OCI-LY7 (cell line): ENCODE data around the gene RNF7. TPM values are rescaled to one million over a fixed set of nuclear protein-coding genes. Genes with fewer than 3 reads are reported as not detected.
"Not testable (repeated sequence)": the region's sequence is repeated elsewhere in the genome, so short reads cannot be mapped to it uniquely, and the experiment has no call there.

Experiments
- Bru-seq: library from RNA; stranded (reverse); fragments of 400-500 nt; gene quantifications from one replicate; lab custom pipeline; 2021; lab: Mats Ljungman, UMichigan
- BruChase-seq, 2 experiments: library from RNA; stranded (reverse); fragments of 400-500 nt; gene quantifications; one replicate each; lab custom pipeline; 2021; lab: Mats Ljungman, UMichigan
- BruUV-seq: library from RNA; stranded (reverse); fragments of 400-500 nt; replicated peaks from 2 replicates; lab custom pipeline; 2021; lab: Mats Ljungman, UMichigan
- CTCF ChIA-PET: fragments of 300-600 bp; sonication (Branson Sonifier 250); formaldehyde crosslinking; loops from one replicate; lab custom pipeline; 2022; ENCODE audit warnings: antibody characterized with exemption; ENCODE audit not compliant: unreplicated experiment; lab: Charles Lee
- POLR2A ChIA-PET: fragments of 300-600 bp; sonication (Branson Sonifier 250); formaldehyde crosslinking; loops from one replicate; lab custom pipeline; 2022; ENCODE audit warnings: antibody characterized with exemption; lab: Charles Lee
- DNase-seq: peaks from one replicate; pipeline ENCODE4 v3.0.0-alpha.2; 2015; ENCODE audit warnings: low spot score
- H2AFZ ChIP-seq: fragments of 200-600 bp; sonication (generic), shearing (Covaris generic); 2 replicates; pipeline ENCODE4 v1.6.1; 2014; ENCODE audit warnings: mild to moderate bottlenecking, antibody characterized with exemption, low read length, moderate library complexity
- H3K27ac ChIP-seq: fragments of 200-600 bp; sonication (generic); 2 replicates; pipeline ENCODE4 v1.5.1; 2014; ENCODE audit warnings: mixed run types, low read depth, mild to moderate bottlenecking, moderate library complexity, low read length, inconsistent platforms; ENCODE audit not compliant: poor library complexity, severe bottlenecking
- H3K36me3 ChIP-seq: fragments of 200-600 bp; sonication (generic); 2 replicates; pipeline ENCODE4 v1.6.1; 2014; ENCODE audit warnings: mild to moderate bottlenecking, antibody characterized with exemption, low read length, moderate library complexity, mixed read lengths; ENCODE audit not compliant: insufficient read depth
- H3K4me1 ChIP-seq: fragments of 200-600 bp; sonication (generic); 2 replicates; pipeline ENCODE4 v1.5.1; 2014; ENCODE audit warnings: mild to moderate bottlenecking, low read length; ENCODE audit not compliant: insufficient read depth, poor library complexity, severe bottlenecking
- H3K4me2 ChIP-seq: fragments of 200-600 bp; sonication (generic); 2 replicates; pipeline ENCODE4 v1.6.1; 2014; ENCODE audit warnings: mild to moderate bottlenecking, low read length
- H3K4me3 ChIP-seq: fragments of 200-600 bp; sonication (generic); 2 replicates; pipeline ENCODE4 v1.5.1; 2014; ENCODE audit warnings: mild to moderate bottlenecking, low read depth, low read length; ENCODE audit not compliant: poor library complexity, severe bottlenecking
- H3K79me2 ChIP-seq: fragments of 200-600 bp; sonication (generic); 2 replicates; pipeline ENCODE4 v1.6.1; 2016; ENCODE audit warnings: low read depth, mild to moderate bottlenecking, low read length, moderate library complexity, mixed read lengths; ENCODE audit not compliant: insufficient read depth
- H3K9me2 ChIP-seq: fragments of 200-600 bp; sonication (generic); 2 replicates; pipeline ENCODE4 v1.6.1; 2016; ENCODE audit warnings: mild to moderate bottlenecking, low read length, mixed read lengths; ENCODE audit not compliant: insufficient read depth
- H3K9me3 ChIP-seq: fragments of 200-600 bp; sonication (generic); 2 replicates; pipeline ENCODE4 v1.6.1; 2014; ENCODE audit warnings: mild to moderate bottlenecking, mixed run types, low read length, mixed read lengths
- H4K20me1 ChIP-seq: fragments of 200-600 bp; sonication (generic); 2 replicates; pipeline ENCODE4 v1.6.1; 2014; ENCODE audit warnings: mild to moderate bottlenecking, antibody characterized with exemption, low read length, moderate library complexity, mixed read lengths; ENCODE audit not compliant: insufficient read depth
- EZH2phosphoT487 ChIP-seq: fragments of 200-600 bp; sonication (generic); IDR thresholded peaks from 2 replicates; pipeline ENCODE4 v1.6.1; 2018; ENCODE audit warnings: low read depth, borderline replicate concordance, mild to moderate bottlenecking, mixed run types, antibody characterized with exemption, low read length, moderate library complexity, mixed read lengths
- intact Hi-C: fragments of 100-400 bp; cut with micrococcal nuclease; formaldehyde crosslinking; loops from one replicate; pipeline ENCODE4 v1.10.0; 2022; ENCODE audit not compliant: unreplicated experiment
- long read RNA-seq: library from polyadenylated mRNA; stranded (forward); transcript quantifications from one replicate; pipeline ENCODE4 v2.0.0, GENCODE V29; 2022
- total RNA-seq, 2 experiments: library from RNA; depleted of rRNA in 1 of 2; stranded (reverse); fragments of >200 nt in 1 of 2; shearing (Covaris generic) in 1 of 2; gene quantifications; 2 replicates each; pipeline ENCODE4 v1.2.3, GENCODE V29; 2014 to 2022
- TF ChIP-seq, protein P1 (sequence below): fragments of 200-600 bp; sonication (generic); conservative IDR thresholded peaks from 2 replicates; pipeline ENCODE4 v1.5.1; 2014; ENCODE audit warnings: mild to moderate bottlenecking, antibody characterized with exemption, low read length, moderate library complexity, mixed read lengths

The RNF7 gene
- total RNA-seq (2014; rRNA removed; shearing (Covaris generic)) = 36.3 and 47.3 TPM in 2 replicates
- 74.2 and 81.3 TPM in 2 replicates for total RNA-seq (2022)
- percentile 94 among the genes with signal in this experiment for Bru-seq, nascent RNA
- BruChase-seq, experiment 1, labeled RNA remaining after a 6-hour chase = percentile 93 among the genes with signal in this experiment
- BruChase-seq, experiment 2, labeled RNA remaining after a 2-hour chase = percentile 95 among the genes with signal in this experiment
- long read RNA-seq, transcript RNF7-202 (3 exons, 805 nt) = minor isoform, 6 of 115 reads
- long read RNA-seq, transcript RNF7-205 (2 exons, 782 nt) = minor isoform, 7 of 115 reads
- long read RNA-seq, transcript RNF7-203 (4 exons, 1,036 nt) = minor isoform, 15 of 115 reads
- long read RNA-seq, transcript RNF7-201 (3 exons, 2,763 nt) = major isoform, 84 of 115 reads
- long read RNA-seq, partial matches to known transcripts = 1 of 115 reads
- long read RNA-seq, other reads (novel, unspliced or antisense) = 2 of 115 reads

DNA sequence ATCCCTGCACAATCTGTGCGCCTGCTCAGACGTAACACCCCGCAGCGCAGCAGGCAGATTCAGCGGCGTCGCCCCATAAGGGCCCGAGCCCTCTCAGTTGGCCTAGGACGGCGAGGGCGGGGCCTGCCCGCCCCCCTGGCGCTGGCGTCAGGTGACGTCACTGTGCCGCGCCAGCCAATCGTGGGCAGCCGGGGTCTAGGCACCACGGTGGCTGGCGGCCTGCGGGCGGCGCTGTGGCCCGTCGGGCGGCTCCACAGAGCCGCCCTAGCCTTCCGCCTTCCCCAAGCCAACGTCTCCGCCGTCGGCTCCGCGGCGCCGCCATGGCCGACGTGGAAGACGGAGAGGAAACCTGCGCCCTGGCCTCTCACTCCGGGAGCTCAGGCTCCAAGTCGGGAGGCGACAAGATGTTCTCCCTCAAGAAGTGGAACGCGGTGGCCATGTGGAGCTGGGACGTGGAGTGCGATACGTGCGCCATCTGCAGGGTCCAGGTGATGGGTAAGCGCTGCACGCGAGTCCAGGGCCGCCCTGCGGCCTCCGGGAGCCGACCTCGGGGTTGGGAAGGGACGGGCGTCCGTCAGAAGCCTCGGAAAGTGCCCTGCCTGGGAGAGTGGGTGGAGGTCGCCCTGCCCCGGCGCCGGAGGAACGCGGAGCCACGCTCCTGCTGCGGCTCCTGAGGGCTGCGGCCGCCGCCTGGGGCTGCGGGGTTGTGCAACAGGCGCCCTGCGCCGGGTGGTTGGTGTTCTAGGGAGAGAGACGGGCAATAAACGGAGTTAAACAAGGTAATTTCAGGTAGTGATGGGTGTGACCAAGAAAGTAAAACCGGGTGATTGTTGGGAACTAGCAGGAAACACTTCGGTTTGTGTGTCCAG, at the start of gene RNF7:
TSS of gene RNF7 (plus strand) at position 277 of the 869 bp plus-strand sequence. CDS start at position 321, 44 bp downstream.
- Histone ChIP-seq H3K27ac (peak within 1 kb of the TSS; percentile 71), H4K20me1 (peaks cover 27% of the 10 kb centered on the region), H3K4me2 (peak within 1 kb of the TSS; percentile 82), H3K9me3 (no peaks in the 10 kb centered on the region), H3K4me3 (peak within 1 kb of the TSS; percentile 96), H2AFZ (peak within 1 kb of the TSS; percentile 98), H3K36me3 (peaks cover 31% of the 10 kb centered on the region), H3K79me2 (peaks cover 51% of the 10 kb centered on the region), H3K9me2 (no peaks in the 10 kb centered on the region), H3K4me1 (peaks cover 40% of the 10 kb centered on the region)
- intact Hi-C loops = loop anchor here (1.0 to 10.0 kb wide), 7 partner anchors 137 to 709 kb away; partner anchors contain the start of genes RASA2 and XRN1
- BruUV-seq = no TSS peak
- TF ChIP-seq, protein P1, sequence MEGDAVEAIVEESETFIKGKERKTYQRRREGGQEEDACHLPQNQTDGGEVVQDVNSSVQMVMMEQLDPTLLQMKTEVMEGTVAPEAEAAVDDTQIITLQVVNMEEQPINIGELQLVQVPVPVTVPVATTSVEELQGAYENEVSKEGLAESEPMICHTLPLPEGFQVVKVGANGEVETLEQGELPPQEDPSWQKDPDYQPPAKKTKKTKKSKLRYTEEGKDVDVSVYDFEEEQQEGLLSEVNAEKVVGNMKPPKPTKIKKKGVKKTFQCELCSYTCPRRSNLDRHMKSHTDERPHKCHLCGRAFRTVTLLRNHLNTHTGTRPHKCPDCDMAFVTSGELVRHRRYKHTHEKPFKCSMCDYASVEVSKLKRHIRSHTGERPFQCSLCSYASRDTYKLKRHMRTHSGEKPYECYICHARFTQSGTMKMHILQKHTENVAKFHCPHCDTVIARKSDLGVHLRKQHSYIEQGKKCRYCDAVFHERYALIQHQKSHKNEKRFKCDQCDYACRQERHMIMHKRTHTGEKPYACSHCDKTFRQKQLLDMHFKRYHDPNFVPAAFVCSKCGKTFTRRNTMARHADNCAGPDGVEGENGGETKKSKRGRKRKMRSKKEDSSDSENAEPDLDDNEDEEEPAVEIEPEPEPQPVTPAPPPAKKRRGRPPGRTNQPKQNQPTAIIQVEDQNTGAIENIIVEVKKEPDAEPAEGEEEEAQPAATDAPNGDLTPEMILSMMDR = peak; percentile 86
- TF ChIP-seq EZH2phosphoT487 = no peak
- DNase-seq = peak; percentile 98
- ChIA-PET CTCF (interaction anchor here (1.0 kb wide), 1 partner anchor 13 kb away, joined by 3 read pairs; no protein-coding TSS in a partner anchor), POLR2A (interaction anchor here (2.1 kb wide), 1 partner anchor 139 kb away, joined by 13 read pairs; the partner anchor contains the start of gene ATP1B3)

DNA sequence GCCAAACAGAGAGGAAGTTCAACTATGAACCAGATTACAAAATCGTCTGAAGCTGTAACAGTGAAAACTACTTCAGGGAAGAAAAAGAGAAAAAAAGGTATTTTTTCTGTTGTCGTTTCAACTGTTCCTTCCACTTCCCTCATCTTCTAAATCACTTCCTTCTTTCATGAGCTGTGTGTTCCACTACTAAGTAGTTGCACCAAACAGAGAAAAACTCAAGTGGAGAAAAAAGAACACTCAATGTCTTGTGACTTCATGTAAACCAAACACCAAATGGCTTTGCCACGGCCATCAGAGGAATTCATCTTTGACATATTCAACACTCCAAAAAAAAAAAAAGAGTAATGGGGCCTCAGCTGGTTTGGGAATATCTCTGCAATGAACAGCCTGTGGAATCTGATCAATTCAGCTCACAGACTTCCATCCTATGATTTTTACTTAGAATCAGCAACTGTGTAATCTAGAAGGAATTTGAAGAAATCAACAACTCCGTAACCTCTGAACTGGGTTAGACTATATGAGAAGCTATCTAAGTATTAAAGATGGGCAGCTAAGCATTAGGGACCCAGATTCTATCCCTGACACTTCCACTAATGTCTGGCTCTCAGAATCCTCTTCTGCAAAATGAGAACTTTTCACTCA, 47.5 kb upstream of the RNF7 start:
- H3K4me1 ChIP-seq = peaks cover 6% of the 10 kb centered on the region
- H3K9me3 ChIP-seq = no peaks in the 10 kb centered on the region
- no peaks in the 10 kb centered on the region for H3K9me2 ChIP-seq
- H3K4me2 ChIP-seq = no peak overlapping the region
- H4K20me1 ChIP-seq = no peaks in the 10 kb centered on the region
- intact Hi-C loops = no loop called here
- H3K27ac ChIP-seq = no peak overlapping the region
- POLR2A ChIA-PET = interaction anchor here (0.5 to 0.8 kb wide), 4 partner anchors 40 to 240 kb away, joined by 3 to 4 read pairs (median 4); no protein-coding TSS in a partner anchor
- H3K4me3 ChIP-seq = no peak overlapping the region
- H3K36me3 ChIP-seq = no peaks in the 10 kb centered on the region
- no peaks in the 10 kb centered on the region for H3K79me2 ChIP-seq
- TF ChIP-seq EZH2phosphoT487 = no peak
- TF ChIP-seq, protein P1 = no peak
- no TSS peak for BruUV-seq
- CTCF ChIA-PET = no interaction called here
- peak overlapping the region; percentile 21; the same call in 1 of the 2 replicates for H2AFZ ChIP-seq
- DNase-seq = no peak

DNA sequence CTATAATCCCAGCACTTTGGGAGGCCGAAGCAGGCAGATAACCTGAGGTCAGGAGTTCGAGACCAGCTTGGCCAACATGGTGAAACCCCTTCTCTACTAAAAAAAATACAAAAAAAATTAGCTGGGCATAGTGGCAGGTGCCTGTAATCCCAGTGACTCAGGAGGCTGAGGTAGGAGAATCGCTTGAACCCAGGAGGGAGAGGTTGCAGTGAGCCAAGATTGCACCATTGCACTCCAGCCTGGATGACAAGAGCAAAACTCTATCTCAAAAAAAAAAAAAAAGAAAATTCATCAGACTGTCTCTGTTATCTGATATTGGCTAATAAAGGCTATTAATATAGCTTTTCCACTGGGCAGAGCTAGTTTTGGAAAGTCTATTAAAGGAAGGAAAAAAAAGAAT, 46.6 kb upstream of the RNF7 start:
- H3K79me2 ChIP-seq, H4K20me1 ChIP-seq, intact Hi-C loops, H3K4me2 ChIP-seq, H3K4me1 ChIP-seq, H3K9me3 ChIP-seq, H3K9me2 ChIP-seq, H3K4me3 ChIP-seq, DNase-seq, H3K27ac ChIP-seq, H2AFZ ChIP-seq, H3K36me3 ChIP-seq, BruUV-seq, CTCF ChIA-PET: not testable (repeated sequence)
- POLR2A ChIA-PET = interaction anchor here (1.5 kb wide), 1 partner anchor 8 kb away, joined by 3 read pairs; no protein-coding TSS in a partner anchor

DNA sequence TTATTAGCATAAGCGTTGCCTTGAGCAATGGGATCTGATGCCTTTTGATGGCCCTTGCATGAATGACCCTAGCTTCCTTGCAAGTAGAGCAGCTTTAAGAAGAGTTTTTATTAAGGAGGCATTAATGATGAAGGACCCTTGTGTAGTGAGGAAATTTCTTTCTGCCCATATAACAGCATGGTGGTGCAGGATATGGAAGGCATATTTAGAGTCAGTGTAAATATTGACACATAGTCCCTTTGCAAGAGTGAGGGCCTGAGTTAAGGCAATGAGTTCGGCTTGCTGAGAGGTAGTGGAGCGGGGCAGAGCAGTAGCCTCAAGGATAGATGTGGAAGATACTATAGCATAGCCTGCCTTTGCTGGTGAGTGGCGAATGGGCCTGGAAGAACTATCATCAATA, 45.1 kb upstream of the RNF7 start:
- BruUV-seq = not testable (repeated sequence)

More for the DNA sequence above, 45.1 kb upstream of the RNF7 start:
- H3K4me2 ChIP-seq, H2AFZ ChIP-seq, CTCF ChIA-PET, intact Hi-C loops, DNase-seq, H4K20me1 ChIP-seq, H3K27ac ChIP-seq, H3K4me3 ChIP-seq, H3K4me1 ChIP-seq, H3K36me3 ChIP-seq, H3K79me2 ChIP-seq, H3K9me3 ChIP-seq, H3K9me2 ChIP-seq: not testable (repeated sequence)
- POLR2A ChIA-PET = interaction anchor here (1.5 kb wide), 1 partner anchor 10 kb away, joined by 3 read pairs; no protein-coding TSS in a partner anchor
